GM23248 (cell line): ENCODE data around the gene SERTM2. TPM values are rescaled to one million over a fixed set of nuclear protein-coding genes. Genes with fewer than 3 reads are reported as not detected.
"Not testable (repeated sequence)": the region's sequence is repeated elsewhere in the genome, so short reads cannot be mapped to it uniquely, and the experiment has no call there.

Experiments used
- DNase-seq: peaks from one replicate; pipeline ENCODE4 v3.0.0-alpha.2; 2015
- H2AFZ ChIP-seq: fragments of 200-600 bp; sonication (generic); 2 replicates; pipeline ENCODE4 v1.6.1; 2016; ENCODE audit warnings: antibody characterized with exemption
- H3F3A ChIP-seq: fragments of 200-600 bp; sonication (generic); 2 replicates; pipeline ENCODE4 v1.6.1; 2016; ENCODE audit warnings: mild to moderate bottlenecking, antibody characterized with exemption, mixed run types; ENCODE audit not compliant: insufficient read depth
- H3K27ac ChIP-seq: fragments of 200-600 bp; sonication (generic); 2 replicates; pipeline ENCODE4 v1.5.1; 2016; ENCODE audit warnings: mild to moderate bottlenecking
- H3K27me3 ChIP-seq: fragments of 200-600 bp; sonication (generic); replicated peaks from 2 replicates; pipeline ENCODE4 v1.6.1; 2016; ENCODE audit warnings: mild to moderate bottlenecking; ENCODE audit not compliant: insufficient read depth
- H3K36me3 ChIP-seq: fragments of 200-600 bp; sonication (generic); 2 replicates; pipeline ENCODE4 v1.6.1; 2016; ENCODE audit warnings: low read depth, mild to moderate bottlenecking
- H3K4me1 ChIP-seq: fragments of 200-600 bp; sonication (generic); 2 replicates; pipeline ENCODE4 v1.6.1; 2016; ENCODE audit warnings: mild to moderate bottlenecking; ENCODE audit not compliant: insufficient read depth
- H3K4me2 ChIP-seq: fragments of 200-600 bp; sonication (generic); one replicate; pipeline ENCODE4 v1.6.1; 2016; ENCODE audit warnings: mild to moderate bottlenecking; ENCODE audit not compliant: unreplicated experiment
- H3K4me3 ChIP-seq: fragments of 200-600 bp; sonication (generic); 2 replicates; pipeline ENCODE4 v1.5.1; 2016; ENCODE audit warnings: mild to moderate bottlenecking
- H3K79me2 ChIP-seq: fragments of 200-600 bp; sonication (generic); 2 replicates; pipeline ENCODE4 v1.6.1; 2016; ENCODE audit warnings: mild to moderate bottlenecking; ENCODE audit not compliant: insufficient read depth
- H3K9ac ChIP-seq: fragments of 200-600 bp; sonication (generic); 2 replicates; pipeline ENCODE4 v1.6.1; 2016; ENCODE audit warnings: mild to moderate bottlenecking
- H3K9me2 ChIP-seq: fragments of 200-600 bp; sonication (generic); 2 replicates; pipeline ENCODE4 v1.6.1; 2016; ENCODE audit warnings: mixed run types, mild to moderate bottlenecking, moderate library complexity; ENCODE audit not compliant: insufficient read depth
- H3K9me3 ChIP-seq: fragments of 200-600 bp; sonication (generic); one replicate; pipeline ENCODE4 v1.6.1; 2017; ENCODE audit warnings: low read depth
- H4K20me1 ChIP-seq: fragments of 200-600 bp; sonication (generic); 2 replicates; pipeline ENCODE4 v1.6.0; 2016; ENCODE audit not compliant: insufficient read depth
- EZH2 ChIP-seq: fragments of 200-600 bp; sonication (generic); IDR thresholded peaks from 2 replicates; pipeline ENCODE4 v1.6.1; 2018; ENCODE audit warnings: antibody characterized with exemption, mild to moderate bottlenecking; ENCODE audit not compliant: insufficient read depth, poor library complexity, severe bottlenecking
- EZH2phosphoT487 ChIP-seq: fragments of 200-600 bp; sonication (generic); IDR thresholded peaks from 2 replicates; pipeline ENCODE4 v1.6.1; 2018; ENCODE audit warnings: antibody characterized with exemption, moderate library complexity, mild to moderate bottlenecking, low read depth; ENCODE audit not compliant: insufficient read depth
- WGBS, 2 experiments: methylation state at CpG; one replicate each; pipeline ENCODE4 v1.1.6; 2015 to 2017; ENCODE audit warnings: low lambda C conversion rate in 2 of 2, low coverage in 1 of 2; ENCODE audit errors: missing lambda C conversion rate in 2 of 2; 5-methylcytosine and 5-hydroxymethylcytosine counted together
- in situ Hi-C: fragments of 300-500 bp; cut with MboI; formaldehyde crosslinking; loops from 2 replicates; pipeline ENCODE4 v1.15.0; 2020
- polyA plus RNA-seq: library from polyadenylated mRNA; unstranded; fragments of >200 nt; fragmentation: Nextera tagmentation; extraction: Ambion mirVana; gene quantifications from 2 replicates; pipeline ENCODE4 v1.2.1, GENCODE V29; 2016
- total RNA-seq: library from RNA; depleted of rRNA; stranded (reverse); fragments of >200 nt; shearing (Covaris generic); gene quantifications from 2 replicates; pipeline ENCODE4 v1.2.3, GENCODE V29; 2014

SERTM2 gene
- total and polyA plus RNA-seq, 2 experiments from 2014 or later, result not detected

DNA sequence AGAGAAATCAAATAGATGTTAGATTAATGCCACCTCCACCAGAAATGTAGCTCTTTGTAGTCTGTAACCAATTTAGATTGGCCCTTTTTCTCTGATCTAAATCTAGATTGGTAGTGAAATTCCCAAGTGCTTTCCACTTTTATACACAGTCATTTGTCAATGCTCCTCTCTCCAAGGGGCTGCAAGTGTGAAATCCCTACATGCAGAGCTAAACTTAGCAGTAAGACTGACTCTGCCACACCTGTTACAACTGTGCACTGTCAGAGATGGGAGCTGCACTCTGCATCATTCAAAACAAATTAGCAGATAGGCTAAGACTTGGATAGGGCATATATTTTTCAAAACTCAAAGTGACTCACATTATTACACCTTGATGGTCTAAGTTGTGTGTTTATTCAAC, 9.1 kb downstream of the SERTM2 start:
- H3K9me2 ChIP-seq, result no peaks in the 10 kb centered on the region
- no peaks in the 10 kb centered on the region for H4K20me1 ChIP-seq
- no peak overlapping the region for H3K4me2 ChIP-seq
- DNase-seq, result no peak
- no peak overlapping the region for H3K27ac ChIP-seq
- H3K9me3 ChIP-seq, result no peaks in the 10 kb centered on the region
- no peaks in the 10 kb centered on the region for H3K36me3 ChIP-seq
- no peak for TF ChIP-seq EZH2
- TF ChIP-seq EZH2phosphoT487, result no peak
- no peaks in the 10 kb centered on the region for H3F3A ChIP-seq
- H2AFZ ChIP-seq, result no peak overlapping the region
- no peaks in the 10 kb centered on the region for H3K79me2 ChIP-seq
- H3K9ac ChIP-seq, result no peak overlapping the region
- no peaks in the 10 kb centered on the region for H3K4me1 ChIP-seq
- in situ Hi-C loops, result no loop called here
- no peaks in the 10 kb centered on the region for H3K27me3 ChIP-seq
- H3K4me3 ChIP-seq, result no peak overlapping the region

DNA sequence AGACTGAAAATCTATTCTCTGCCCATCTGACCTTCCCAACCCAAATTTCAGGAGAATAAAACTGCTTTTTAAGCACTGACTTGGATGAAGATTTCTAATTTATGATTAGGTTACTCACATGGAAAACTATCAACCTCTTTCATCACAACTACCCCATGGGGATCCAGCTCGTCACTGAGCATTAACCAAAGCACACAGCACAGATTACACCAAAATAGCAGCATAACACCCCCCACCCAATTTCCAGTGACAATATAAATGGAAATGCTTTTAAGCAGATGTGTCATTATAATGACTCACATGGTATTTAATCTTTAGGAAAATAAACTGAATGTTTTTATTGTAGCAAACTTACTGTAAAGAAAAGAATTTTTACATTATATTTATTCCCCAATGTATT, 9.7 kb downstream of the SERTM2 start:
- H3K36me3 ChIP-seq, result no peaks in the 10 kb centered on the region
- H3K79me2 ChIP-seq, result no peaks in the 10 kb centered on the region
- H3K27ac ChIP-seq, result no peak overlapping the region
- H3K27me3 ChIP-seq, result no peaks in the 10 kb centered on the region
- H4K20me1 ChIP-seq, result no peaks in the 10 kb centered on the region
- H2AFZ ChIP-seq, result no peak overlapping the region
- no peak overlapping the region for H3K4me3 ChIP-seq
- no peaks in the 10 kb centered on the region for H3K9me2 ChIP-seq
- DNase-seq, result no peak
- H3K9me3 ChIP-seq, result no peaks in the 10 kb centered on the region
- no peak overlapping the region for H3K4me2 ChIP-seq
- in situ Hi-C loops, result no loop called here
- H3K9ac ChIP-seq, result no peak overlapping the region
- WGBS, 2 experiments, result 0 to 8% methylated on average over 1 of the region's 1 CpG
- H3K4me1 ChIP-seq, result no peaks in the 10 kb centered on the region
- no peaks in the 10 kb centered on the region for H3F3A ChIP-seq
- TF ChIP-seq EZH2, result no peak
- TF ChIP-seq EZH2phosphoT487, result no peak

DNA sequence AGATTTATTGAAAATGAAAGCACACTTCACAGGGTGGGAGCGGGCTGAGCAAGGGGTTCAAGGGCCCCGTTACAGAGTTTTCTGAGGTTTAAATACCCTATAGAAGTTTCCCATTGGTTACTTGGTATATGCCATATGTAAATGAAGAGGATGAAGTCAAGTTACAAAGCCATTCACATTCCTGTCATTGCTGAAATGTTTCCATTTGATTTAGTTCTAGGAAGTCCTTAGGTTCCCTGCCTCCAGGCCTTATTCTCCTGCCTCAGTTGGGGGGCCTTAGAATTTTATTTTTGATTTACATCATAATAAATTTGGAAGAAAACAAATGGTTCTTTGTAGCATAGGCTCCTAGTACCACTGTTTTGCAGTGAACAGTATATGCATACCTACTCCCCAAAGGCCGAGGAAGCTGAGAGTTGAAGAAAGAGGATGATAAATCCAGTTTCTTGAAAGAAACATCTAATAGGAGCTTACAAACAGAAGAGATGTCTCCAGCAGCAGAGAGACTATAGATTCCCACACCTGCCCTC, 31.8 kb downstream of the SERTM2 start:
- H3K79me2 ChIP-seq, result no peaks in the 10 kb centered on the region
- H3K27ac ChIP-seq, result no peak overlapping the region
- no peaks in the 10 kb centered on the region for H3K36me3 ChIP-seq
- H3K9me2 ChIP-seq, result no peaks in the 10 kb centered on the region
- H4K20me1 ChIP-seq, result no peaks in the 10 kb centered on the region
- 30 to 34% methylated on average over 3 of the region's 3 CpGs for WGBS, 2 experiments
- H3F3A ChIP-seq, result no peaks in the 10 kb centered on the region
- no peak for TF ChIP-seq EZH2phosphoT487
- TF ChIP-seq EZH2, result no peak
- H3K4me2 ChIP-seq, result no peak overlapping the region
- no peaks in the 10 kb centered on the region for H3K27me3 ChIP-seq
- no peaks in the 10 kb centered on the region for H3K9me3 ChIP-seq
- H3K9ac ChIP-seq, result no peak overlapping the region
- DNase-seq, result no peak
- in situ Hi-C loops, result no loop called here
- no peaks in the 10 kb centered on the region for H3K4me1 ChIP-seq
- no peak overlapping the region for H2AFZ ChIP-seq
- H3K4me3 ChIP-seq, result no peak overlapping the region

DNA sequence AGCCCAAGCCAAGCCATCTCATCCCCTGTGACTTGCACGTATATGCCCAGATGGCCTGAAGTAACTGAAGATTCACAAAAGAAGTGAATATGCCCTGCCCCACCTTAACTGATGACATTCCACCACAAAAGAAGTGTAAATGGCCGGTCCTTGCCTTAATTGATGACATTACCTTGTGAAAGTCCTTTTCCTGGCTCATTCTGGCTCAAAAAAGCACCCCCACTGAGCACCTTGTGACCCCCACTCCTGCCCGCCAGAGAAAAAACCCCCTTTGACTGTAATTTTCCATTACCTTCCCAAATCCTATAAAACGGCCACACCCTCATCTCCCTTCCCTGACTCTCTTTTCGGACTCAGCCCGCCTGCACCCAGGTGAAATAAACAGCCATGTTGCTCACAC, 37.8 kb downstream of the SERTM2 start:
- H3F3A ChIP-seq, H4K20me1 ChIP-seq, DNase-seq, in situ Hi-C loops, H3K9me2 ChIP-seq, H3K9me3 ChIP-seq, H3K4me1 ChIP-seq, H3K27ac ChIP-seq, H3K4me3 ChIP-seq, H3K36me3 ChIP-seq, H3K4me2 ChIP-seq, H3K9ac ChIP-seq, H2AFZ ChIP-seq, H3K27me3 ChIP-seq, H3K79me2 ChIP-seq: not testable (repeated sequence)
- 17 to 34% methylated on average over 4 to 6 of the region's 6 CpGs for whole genome bisulfite sequencing, 2 experiments

DNA sequence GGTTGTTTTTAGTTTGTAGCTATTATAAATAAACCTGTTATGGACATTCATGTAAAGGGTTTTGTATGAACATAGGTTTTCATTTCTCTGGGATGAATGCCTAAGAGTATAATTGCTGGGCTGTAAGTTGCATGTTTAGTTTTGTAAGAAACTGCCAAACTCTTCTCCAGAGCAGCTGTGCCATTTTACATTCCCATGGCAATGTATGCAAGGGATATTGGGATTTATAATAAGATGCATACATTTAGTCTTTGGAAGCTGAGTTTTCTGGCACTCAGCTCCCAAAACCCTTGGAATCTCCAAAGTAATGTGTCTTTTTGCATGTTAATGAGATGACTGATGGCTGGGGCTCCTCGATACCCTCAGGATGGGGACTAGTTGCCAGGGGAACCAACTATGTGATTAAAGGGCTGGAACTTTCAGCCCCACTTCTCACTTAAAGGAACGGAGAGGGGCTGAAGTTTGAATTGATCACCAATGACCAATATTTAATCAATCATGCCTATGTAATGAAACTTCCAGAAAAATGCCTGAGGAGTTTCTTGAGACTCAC, 44.0 kb downstream of the SERTM2 start:
- 5 to 40% methylated on average over 1 to 2 of the region's 2 CpGs for WGBS, 2 experiments
- Histone ChIP-seq H3K4me3 (no peak overlapping the region), H3K4me1 (no peaks in the 10 kb centered on the region), H2AFZ (no peak overlapping the region), H3K9me2 (no peaks in the 10 kb centered on the region), H3K4me2 (no peak overlapping the region), H3K9me3 (no peaks in the 10 kb centered on the region), H3K36me3 (no peaks in the 10 kb centered on the region), H3K79me2 (no peaks in the 10 kb centered on the region), H3K27ac (no peak overlapping the region), H3F3A (no peaks in the 10 kb centered on the region), H3K27me3 (no peaks in the 10 kb centered on the region), H4K20me1 (no peaks in the 10 kb centered on the region), H3K9ac (no peak overlapping the region)
- no peak for TF ChIP-seq EZH2
- TF ChIP-seq EZH2phosphoT487, result no peak
- in situ Hi-C loops, result no loop called here
- DNase-seq, result no peak
